ENCODE results near the gene RYR3. TPM values are rescaled to one million over a fixed set of nuclear protein-coding genes. Genes with fewer than 3 reads are reported as not detected.

The RYR3 gene
- total RNA-seq, 1 donor: 0.10 TPM

- Histone ChIP-seq H3K4me1 (ENCODE audit: insufficient read depth, low read length) (no peaks in the 10 kb centered on the region), H3K9me3 (ENCODE audit: low read depth, low read length) (no peaks in the 10 kb centered on the region), H3K27me3 (ENCODE audit: insufficient read depth, low read length) (peaks cover 10% of the 10 kb centered on the region), H3K4me3 (ENCODE audit: low read length) (no peak overlapping the region)
Observed at GRCh38 chr15:33442449-33442848, 131.7 kb downstream of the RYR3 start.

GRCh38 chr15:33443708-33444107 is 132.9 kb downstream of the RYR3 start:
- H3K9me3 ChIP-seq (ENCODE audit: low read depth, low read length): no peaks in the 10 kb centered on the region
- H3K4me1 ChIP-seq (ENCODE audit: insufficient read depth, low read length): no peaks in the 10 kb centered on the region
- H3K4me3 ChIP-seq (ENCODE audit: low read length): no peak overlapping the region
- H3K27me3 ChIP-seq (ENCODE audit: insufficient read depth, low read length): peaks cover 10% of the 10 kb centered on the region

GRCh38 chr15:33445984-33446383 is 135.2 kb downstream of the RYR3 start:
- H3K4me1 ChIP-seq (ENCODE audit: insufficient read depth, low read length): no peaks in the 10 kb centered on the region
- no peaks in the 10 kb centered on the region for H3K9me3 ChIP-seq (ENCODE audit: low read depth, low read length)
- no peak overlapping the region for H3K4me3 ChIP-seq (ENCODE audit: low read length)
- peaks cover 7% of the 10 kb centered on the region for H3K27me3 ChIP-seq (ENCODE audit: insufficient read depth, low read length)

- no peaks in the 10 kb centered on the region for H3K9me3 ChIP-seq (ENCODE audit: low read depth, low read length)
- H3K27me3 ChIP-seq (ENCODE audit: insufficient read depth, low read length): no peaks in the 10 kb centered on the region
- no peaks in the 10 kb centered on the region for H3K4me1 ChIP-seq (ENCODE audit: insufficient read depth, low read length)
- no peak overlapping the region for H3K4me3 ChIP-seq (ENCODE audit: low read length)
Observed at GRCh38 chr15:33448151-33448550, 137.4 kb downstream of the RYR3 start.

- H3K27me3 ChIP-seq (ENCODE audit: insufficient read depth, low read length): no peaks in the 10 kb centered on the region
- no peaks in the 10 kb centered on the region for H3K9me3 ChIP-seq (ENCODE audit: low read depth, low read length)
- H3K4me3 ChIP-seq (ENCODE audit: low read length): no peak overlapping the region
- H3K4me1 ChIP-seq (ENCODE audit: insufficient read depth, low read length): no peaks in the 10 kb centered on the region
Observed at GRCh38 chr15:33448961-33449606, 138.3 kb downstream of the RYR3 start.

GRCh38 chr15:33449810-33450209 is 139.0 kb downstream of the RYR3 start:
- no peak overlapping the region for H3K4me3 ChIP-seq (ENCODE audit: low read length)
- H3K4me1 ChIP-seq (ENCODE audit: insufficient read depth, low read length): no peaks in the 10 kb centered on the region
- no peaks in the 10 kb centered on the region for H3K27me3 ChIP-seq (ENCODE audit: insufficient read depth, low read length)
- H3K9me3 ChIP-seq (ENCODE audit: low read depth, low read length): no peaks in the 10 kb centered on the region

GRCh38 chr15:33451385-33451784 is 140.6 kb downstream of the RYR3 start:
- no peaks in the 10 kb centered on the region for H3K4me1 ChIP-seq (ENCODE audit: insufficient read depth, low read length)
- no peaks in the 10 kb centered on the region for H3K9me3 ChIP-seq (ENCODE audit: low read depth, low read length)
- no peaks in the 10 kb centered on the region for H3K27me3 ChIP-seq (ENCODE audit: insufficient read depth, low read length)
- H3K4me3 ChIP-seq (ENCODE audit: low read length): no peak overlapping the region

- H3K4me3 ChIP-seq (ENCODE audit: low read length): no peak overlapping the region
- no peaks in the 10 kb centered on the region for H3K27me3 ChIP-seq (ENCODE audit: insufficient read depth, low read length)
- H3K4me1 ChIP-seq (ENCODE audit: insufficient read depth, low read length): no peaks in the 10 kb centered on the region
- H3K9me3 ChIP-seq (ENCODE audit: low read depth, low read length): no peaks in the 10 kb centered on the region
Observed at GRCh38 chr15:33453761-33454160, 143.0 kb downstream of the RYR3 start.

GRCh38 chr15:33454346-33454745 is 143.6 kb downstream of the RYR3 start:
- no peak overlapping the region for H3K4me3 ChIP-seq (ENCODE audit: low read length)
- H3K9me3 ChIP-seq (ENCODE audit: low read depth, low read length): no peaks in the 10 kb centered on the region
- H3K4me1 ChIP-seq (ENCODE audit: insufficient read depth, low read length): no peaks in the 10 kb centered on the region
- no peaks in the 10 kb centered on the region for H3K27me3 ChIP-seq (ENCODE audit: insufficient read depth, low read length)

GRCh38 chr15:33454996-33455395 is 144.2 kb downstream of the RYR3 start:
- Histone ChIP-seq H3K4me3 (ENCODE audit: low read length) (no peak overlapping the region), H3K4me1 (ENCODE audit: insufficient read depth, low read length) (no peaks in the 10 kb centered on the region), H3K27me3 (ENCODE audit: insufficient read depth, low read length) (no peaks in the 10 kb centered on the region), H3K9me3 (ENCODE audit: low read depth, low read length) (no peaks in the 10 kb centered on the region)

- no peak overlapping the region for H3K4me3 ChIP-seq (ENCODE audit: low read length)
- no peaks in the 10 kb centered on the region for H3K27me3 ChIP-seq (ENCODE audit: insufficient read depth, low read length)
- H3K9me3 ChIP-seq (ENCODE audit: low read depth, low read length): no peaks in the 10 kb centered on the region
- H3K4me1 ChIP-seq (ENCODE audit: insufficient read depth, low read length): no peaks in the 10 kb centered on the region
Observed at GRCh38 chr15:33458421-33458820, 147.7 kb downstream of the RYR3 start.

GRCh38 chr15:33460166-33460805 is 149.5 kb downstream of the RYR3 start:
- Histone ChIP-seq H3K4me1 (ENCODE audit: insufficient read depth, low read length) (no peaks in the 10 kb centered on the region), H3K4me3 (ENCODE audit: low read length) (no peak overlapping the region), H3K9me3 (ENCODE audit: low read depth, low read length) (no peaks in the 10 kb centered on the region), H3K27me3 (ENCODE audit: insufficient read depth, low read length) (no peaks in the 10 kb centered on the region)

GRCh38 chr15:33461671-33462070 is 150.9 kb downstream of the RYR3 start:
- H3K4me1 ChIP-seq (ENCODE audit: insufficient read depth, low read length): no peaks in the 10 kb centered on the region
- H3K27me3 ChIP-seq (ENCODE audit: insufficient read depth, low read length): no peaks in the 10 kb centered on the region
- H3K4me3 ChIP-seq (ENCODE audit: low read length): no peak overlapping the region
- no peaks in the 10 kb centered on the region for H3K9me3 ChIP-seq (ENCODE audit: low read depth, low read length)

- Histone ChIP-seq H3K4me3 (ENCODE audit: low read length) (no peak overlapping the region), H3K4me1 (ENCODE audit: insufficient read depth, low read length) (no peaks in the 10 kb centered on the region), H3K9me3 (ENCODE audit: low read depth, low read length) (no peaks in the 10 kb centered on the region), H3K27me3 (ENCODE audit: insufficient read depth, low read length) (no peaks in the 10 kb centered on the region)
Observed at GRCh38 chr15:33467146-33467815, 156.5 kb downstream of the RYR3 start.

GRCh38 chr15:33467816-33468163 is 157.0 kb downstream of the RYR3 start:
- Histone ChIP-seq H3K9me3 (ENCODE audit: low read depth, low read length) (no peaks in the 10 kb centered on the region), H3K4me3 (ENCODE audit: low read length) (no peak overlapping the region), H3K4me1 (ENCODE audit: insufficient read depth, low read length) (no peaks in the 10 kb centered on the region), H3K27me3 (ENCODE audit: insufficient read depth, low read length) (no peaks in the 10 kb centered on the region)

GRCh38 chr15:33468740-33469139 is 158.0 kb downstream of the RYR3 start:
- no peak overlapping the region for H3K4me3 ChIP-seq (ENCODE audit: low read length)
- no peaks in the 10 kb centered on the region for H3K4me1 ChIP-seq (ENCODE audit: insufficient read depth, low read length)
- H3K27me3 ChIP-seq (ENCODE audit: insufficient read depth, low read length): no peaks in the 10 kb centered on the region
- H3K9me3 ChIP-seq (ENCODE audit: low read depth, low read length): no peaks in the 10 kb centered on the region

All from mononuclear cell (primary cell).